Endometrium (tissue), 2 donors: Measurements from ENCODE around the gene DUSP12.
A peak's percentile ranks its signal among the peaks of the same experiment; 100 is the strongest.

ENCODE experiments used
- FAIRE-seq: peaks from 2 replicates; lab custom pipeline; 2012; peaks lifted over from hg19 to GRCh38; lab: Jason Lieb, UNC
- donor health status: control.
- donor health status: control.

The DUSP12 gene

GRCh38 chr1:161770250-161770649, 20.7 kb downstream of the DUSP12 start:
- FAIRE-seq: no peak

- no peak for FAIRE-seq
Observed at GRCh38 chr1:161771161-161771560, 21.6 kb downstream of the DUSP12 start.

- FAIRE-seq: no peak
Observed at GRCh38 chr1:161771973-161772372, 22.4 kb downstream of the DUSP12 start.

DNA sequence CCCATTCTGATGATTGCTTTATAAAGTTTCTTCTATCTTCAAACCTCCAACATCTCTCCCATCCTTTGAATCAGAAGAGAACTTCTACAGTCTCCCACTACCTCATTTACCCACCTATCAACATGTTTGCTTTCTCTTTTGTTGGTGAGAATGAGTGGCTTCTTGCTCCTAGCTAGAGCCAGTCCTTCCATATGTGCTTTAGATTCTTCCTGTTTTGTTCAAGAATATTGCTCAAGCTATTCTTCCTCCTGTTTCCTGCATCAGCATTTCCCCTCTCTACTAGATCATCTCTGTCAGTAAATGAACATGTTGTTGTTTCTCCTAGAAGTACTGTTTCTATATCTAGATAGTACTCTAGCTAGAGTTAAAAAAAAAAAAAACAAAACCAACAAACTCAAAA, 22.8 kb downstream of the DUSP12 start:
- no peak for FAIRE-seq

DNA sequence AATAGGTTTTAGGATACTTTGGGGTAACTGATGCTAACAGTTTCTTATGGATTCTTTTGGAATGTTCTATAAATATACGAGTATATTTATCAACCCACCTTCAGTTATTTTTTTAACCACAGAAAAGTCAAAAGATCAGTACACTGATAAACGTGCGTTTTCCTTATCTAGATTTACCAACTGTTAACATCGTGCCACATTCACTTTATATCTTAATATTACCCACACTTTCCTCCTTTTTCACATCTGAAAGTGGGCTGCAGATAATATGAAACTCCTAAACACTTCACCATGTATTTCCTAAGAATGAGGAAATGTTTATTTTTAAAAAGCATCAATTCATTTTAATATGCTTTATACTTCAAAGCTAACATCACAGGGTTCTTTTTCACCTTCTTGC, 24.2 kb downstream of the DUSP12 start:
- FAIRE-seq: no peak

DNA sequence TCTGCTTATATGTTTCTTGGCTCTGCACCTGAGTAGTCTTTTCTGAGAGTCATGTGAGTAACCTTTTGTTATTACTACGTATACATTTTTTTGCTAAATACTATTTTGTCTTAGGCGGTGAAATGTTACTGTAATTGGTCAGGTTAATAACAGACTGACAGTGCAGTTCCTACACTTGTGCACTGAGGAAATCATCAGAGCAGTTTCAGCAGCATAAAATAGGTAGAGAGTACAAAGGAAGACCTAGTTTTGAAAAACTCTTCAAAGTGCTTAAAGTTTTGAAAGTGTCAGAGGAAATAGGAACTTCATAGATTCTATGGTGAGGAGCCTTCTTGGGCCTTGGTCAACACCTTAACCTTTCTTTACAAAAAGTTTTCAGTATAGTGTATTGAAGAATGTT, 27.7 kb downstream of the DUSP12 start:
- FAIRE-seq: no peak

DNA sequence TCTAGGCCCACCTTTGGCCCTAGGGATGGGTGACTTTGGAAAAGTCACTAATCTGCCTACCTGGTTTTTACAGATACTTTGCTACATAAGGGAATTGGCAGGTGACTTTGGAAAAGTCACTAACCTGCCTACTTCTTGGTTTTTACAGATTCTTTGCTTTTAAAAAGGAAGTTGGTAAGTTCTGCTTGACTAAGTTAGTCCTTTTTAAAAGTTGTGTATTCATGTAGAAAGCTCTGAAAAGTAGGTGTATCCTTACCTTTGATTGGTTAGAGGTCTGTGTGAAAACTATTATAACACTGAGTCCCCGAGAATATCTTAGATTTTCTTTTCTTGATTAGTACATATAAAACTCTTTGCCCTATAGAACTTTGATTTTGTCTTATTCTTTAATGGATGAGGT, 28.9 kb downstream of the DUSP12 start:
- FAIRE-seq: no peak

GRCh38 chr1:161779393-161779792, 29.8 kb downstream of the DUSP12 start:
- FAIRE-seq: no peak

DNA sequence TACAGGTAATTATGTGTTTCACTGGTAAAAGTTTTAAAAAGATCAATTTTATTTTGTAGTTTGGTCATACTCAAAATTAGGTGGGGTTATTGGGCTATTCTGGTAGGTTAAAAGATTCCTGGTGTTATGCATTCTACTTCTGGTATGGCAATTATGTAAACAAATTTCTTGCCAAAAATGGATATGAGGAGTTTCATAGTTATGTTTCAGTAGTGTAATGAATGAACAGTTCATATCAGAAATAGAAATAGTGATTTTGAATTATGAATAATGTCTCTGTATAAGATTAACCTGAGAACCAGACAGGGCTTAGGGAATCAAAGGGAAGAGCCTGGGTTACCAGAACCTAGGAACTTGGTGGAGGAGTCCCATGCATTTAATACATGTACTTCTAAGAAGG, 32.4 kb downstream of the DUSP12 start:
- no peak for FAIRE-seq

- no peak for FAIRE-seq
Observed at GRCh38 chr1:161782886-161783285, 33.3 kb downstream of the DUSP12 start.

DNA sequence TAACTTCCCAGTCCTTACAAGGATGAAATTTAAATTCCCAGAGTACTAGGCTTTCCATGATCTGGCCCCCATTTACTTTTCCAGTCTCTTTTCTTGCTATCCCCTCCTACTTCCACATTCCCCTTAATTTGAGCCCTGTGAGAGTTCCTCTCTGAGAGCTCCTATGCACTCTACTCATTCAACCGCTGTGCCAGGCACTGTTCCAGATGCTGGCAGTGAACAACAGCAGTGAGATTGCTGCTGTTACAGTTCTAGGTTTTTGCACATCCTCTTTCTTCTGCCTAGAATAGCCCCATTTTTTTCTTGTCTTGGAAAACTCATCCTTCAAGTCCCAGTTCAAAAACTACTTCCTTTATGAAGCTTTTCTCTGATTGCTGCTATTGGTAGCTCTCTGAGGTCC, 35.4 kb downstream of the DUSP12 start:
- FAIRE-seq: no peak

GRCh38 chr1:161787355-161787754, 37.8 kb downstream of the DUSP12 start:
- FAIRE-seq: no peak

- FAIRE-seq: no peak
Observed at GRCh38 chr1:161790587-161791317, 41.2 kb downstream of the DUSP12 start.

DNA sequence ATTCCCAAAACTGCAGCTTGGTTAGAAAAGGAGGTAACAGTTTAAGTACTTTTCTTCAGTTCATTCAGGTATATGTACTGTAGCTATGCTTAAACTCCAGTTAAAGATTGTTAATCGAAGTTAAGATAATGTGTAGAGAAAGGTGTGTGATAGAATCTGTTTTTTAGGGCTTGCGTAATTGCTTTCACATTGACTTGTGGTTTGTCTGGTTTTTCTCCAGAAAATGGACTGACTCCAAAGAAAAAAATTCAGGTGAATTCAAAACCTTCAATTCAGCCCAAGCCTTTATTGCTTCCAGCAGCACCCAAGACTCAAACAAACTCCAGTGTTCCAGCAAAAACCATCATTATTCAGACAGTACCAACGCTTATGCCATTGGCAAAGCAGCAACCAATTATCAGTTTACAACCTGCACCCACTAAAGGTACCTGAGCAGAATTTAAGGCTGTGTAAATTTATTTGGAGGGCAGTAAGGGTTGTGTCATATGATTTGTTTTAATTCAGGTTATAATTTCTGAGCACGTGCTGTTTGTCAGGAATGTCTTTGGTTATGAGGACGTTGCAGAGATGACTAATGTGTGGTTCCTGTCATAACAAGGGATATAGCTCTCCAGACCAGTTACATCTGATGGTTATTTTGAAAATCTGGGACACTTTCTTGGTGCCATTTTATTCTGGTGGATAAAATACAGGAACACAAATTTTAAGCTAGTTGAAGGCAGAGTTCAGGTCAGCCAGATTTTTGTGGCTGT, 42.5 kb downstream of the DUSP12 start:
- FAIRE-seq: no peak

DNA sequence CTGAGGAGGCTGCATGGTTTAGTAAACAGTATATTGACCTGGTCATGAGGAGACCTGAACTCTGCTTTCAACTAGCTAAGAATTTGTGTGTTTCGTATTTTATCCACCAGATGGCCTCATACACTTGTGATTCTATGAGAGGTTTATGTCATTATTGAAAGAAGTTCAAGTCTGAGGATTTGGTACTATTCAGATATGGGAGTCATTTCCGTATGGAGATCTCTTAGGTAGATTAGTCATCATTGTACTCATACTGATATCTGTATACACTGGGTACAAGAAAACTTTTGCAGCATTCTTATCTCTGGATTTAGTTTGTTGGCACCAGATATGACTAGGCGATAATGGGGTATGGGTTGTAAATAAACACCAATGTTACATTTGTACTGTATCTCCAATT, 43.2 kb downstream of the DUSP12 start:
- FAIRE-seq: peak; percentile 95

GRCh38 chr1:161799792-161800191, 50.2 kb downstream of the DUSP12 start:
- no peak for FAIRE-seq

DNA sequence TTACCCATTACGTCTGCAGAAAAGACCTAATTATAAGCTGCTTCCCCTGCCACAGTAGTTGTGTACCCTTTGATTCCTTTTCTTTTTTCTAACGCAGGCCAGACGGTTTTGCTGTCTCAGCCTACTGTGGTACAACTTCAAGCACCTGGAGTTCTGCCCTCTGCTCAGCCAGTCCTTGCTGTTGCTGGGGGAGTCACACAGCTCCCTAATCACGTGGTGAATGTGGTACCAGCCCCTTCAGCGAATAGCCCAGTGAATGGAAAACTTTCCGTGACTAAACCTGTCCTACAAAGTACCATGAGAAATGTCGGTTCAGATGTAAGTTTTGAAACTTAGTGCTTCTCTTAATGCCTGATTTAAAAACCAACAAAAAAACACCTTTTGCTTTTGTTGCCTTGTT, 52.4 kb downstream of the DUSP12 start:
- FAIRE-seq: no peak

GRCh38 chr1:161803181-161803580, 53.6 kb downstream of the DUSP12 start:
- no peak for FAIRE-seq

DNA sequence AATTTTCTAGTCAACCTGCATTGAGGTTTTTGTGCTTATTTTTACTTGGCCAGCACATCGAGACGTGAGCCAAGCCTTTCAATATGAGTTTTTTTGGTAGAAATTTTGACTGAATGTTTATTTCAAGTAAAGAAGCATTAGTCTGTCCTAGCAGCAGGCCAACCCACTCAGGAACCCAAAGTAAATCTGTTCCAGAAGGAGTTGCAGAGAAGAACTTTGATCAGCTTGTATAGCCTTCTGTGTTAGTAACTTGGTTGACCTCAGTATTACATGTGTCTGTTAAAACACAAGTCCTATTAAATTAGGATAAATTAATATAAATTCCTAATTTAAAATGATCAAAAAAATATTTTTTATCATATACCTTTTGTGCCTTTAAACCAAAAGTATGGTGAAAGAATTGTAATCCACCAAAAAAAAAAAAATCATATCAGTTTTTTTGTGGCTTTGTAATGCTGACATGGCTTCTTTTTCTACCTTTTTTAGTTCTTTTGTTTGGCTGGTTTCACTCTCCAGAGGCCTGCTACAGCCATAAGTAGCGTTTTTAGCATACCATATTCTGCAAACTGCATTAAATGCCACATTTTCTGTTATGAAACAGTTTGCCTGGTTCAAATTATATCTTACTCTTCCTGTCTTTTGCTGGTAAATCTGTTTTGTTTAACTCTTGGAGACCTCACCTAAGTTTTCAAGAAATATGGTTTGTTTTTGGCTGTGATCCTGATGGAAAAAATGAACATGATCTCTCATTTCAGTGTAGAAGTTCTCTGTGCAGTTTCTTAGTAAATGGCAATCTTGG, 56.0 kb downstream of the DUSP12 start:
- no peak for FAIRE-seq
